Subcutaneous abdominal adipose tissue (tissue), 5 donors: ENCODE measurements around the gene AFP.

Source experiments
- H3K27ac ChIP-seq: one replicate; pipeline ENCODE4 v1.7.0; 2013; ENCODE audit warnings: low read depth, mild to moderate bottlenecking, inconsistent platforms, low read length, moderate library complexity
- H3K27me3 ChIP-seq, 5 donors: one replicate each; pipeline ENCODE4 v1.7.0; 2013; ENCODE audit warnings: low read length in 5 of 5, inconsistent platforms in 1 of 5; ENCODE audit not compliant: control insufficient read depth in 5 of 5, insufficient read depth in 4 of 5
- H3K36me3 ChIP-seq, 5 donors: one replicate each; pipeline ENCODE4 v1.7.0; 2013; ENCODE audit warnings: low read length in 5 of 5; ENCODE audit not compliant: control insufficient read depth in 5 of 5, insufficient read depth in 5 of 5
- H3K4me1 ChIP-seq, 5 donors: one replicate each; pipeline ENCODE4 v1.7.0; 2013; ENCODE audit warnings: low read length in 5 of 5, mild to moderate bottlenecking in 3 of 5, moderate library complexity in 1 of 5; ENCODE audit not compliant: control insufficient read depth in 5 of 5, insufficient read depth in 5 of 5
- H3K4me3 ChIP-seq, 5 donors: one replicate each; pipeline ENCODE4 v1.7.0; 2013; ENCODE audit warnings: low read length in 5 of 5, low read depth in 1 of 5
- H3K9ac ChIP-seq, 5 donors: one replicate each; pipeline ENCODE4 v1.7.0; 2013; ENCODE audit warnings: low read length in 5 of 5, mild to moderate bottlenecking in 4 of 5, moderate library complexity in 3 of 5
- H3K9me3 ChIP-seq, 5 donors: one replicate each; pipeline ENCODE4 v1.7.0; 2013; ENCODE audit warnings: low read length in 5 of 5; ENCODE audit not compliant: control insufficient read depth in 5 of 5
- donor health status: healthy.
- donor health status: healthy.
- donor health status: healthy.
- donor health status: healthy.
- donor health status: healthy.

Gene AFP

GRCh38 chr4:73413294-73413755 is 22.7 kb upstream of the AFP start:
- Histone ChIP-seq H3K4me3 (no peak overlapping the region), H3K27ac (no peak overlapping the region), H3K27me3 (no peaks in the 10 kb centered on the region), H3K36me3 (no peaks in the 10 kb centered on the region), H3K9me3 (no peaks in the 10 kb centered on the region), H3K4me1 (no peaks in the 10 kb centered on the region), H3K9ac (no peak overlapping the region)

GRCh38 chr4:73414936-73415271 is 21.1 kb upstream of the AFP start:
- no peaks in the 10 kb centered on the region for H3K4me1 ChIP-seq
- H3K36me3 ChIP-seq = peaks cover 0 to 3% (median 0%) of the 10 kb centered on the region in 5 donors
- H3K4me3 ChIP-seq = no peak overlapping the region
- H3K27ac ChIP-seq = no peak overlapping the region
- no peaks in the 10 kb centered on the region for H3K9me3 ChIP-seq
- no peak overlapping the region for H3K9ac ChIP-seq
- no peaks in the 10 kb centered on the region for H3K27me3 ChIP-seq

- no peak overlapping the region for H3K27ac ChIP-seq
- H3K36me3 ChIP-seq = peaks cover 0 to 3% (median 0%) of the 10 kb centered on the region in 5 donors
- H3K9ac ChIP-seq = no peak overlapping the region
- H3K9me3 ChIP-seq = no peaks in the 10 kb centered on the region
- no peaks in the 10 kb centered on the region for H3K27me3 ChIP-seq
- H3K4me3 ChIP-seq = no peak overlapping the region
- no peaks in the 10 kb centered on the region for H3K4me1 ChIP-seq
These were observed 20.2 kb upstream of the AFP start for GRCh38 chr4:73415807-73416238.

- Histone ChIP-seq H3K9me3 (no peaks in the 10 kb centered on the region), H3K27ac (no peak overlapping the region), H3K4me3 (no peak overlapping the region), H3K36me3 (peaks cover 0 to 3% (median 0%) of the 10 kb centered on the region in 5 donors), H3K4me1 (no peaks in the 10 kb centered on the region), H3K27me3 (no peaks in the 10 kb centered on the region), H3K9ac (no peak overlapping the region)
These were observed 19.5 kb upstream of the AFP start for GRCh38 chr4:73416423-73417087.

GRCh38 chr4:73417342-73417741 is 18.7 kb upstream of the AFP start:
- H3K27ac ChIP-seq = no peak overlapping the region
- H3K36me3 ChIP-seq = peaks cover 0 to 3% (median 0%) of the 10 kb centered on the region in 5 donors

GRCh38 chr4:73417973-73418372 is 18.0 kb upstream of the AFP start:
- Histone ChIP-seq H3K36me3 (peaks cover 0 to 3% (median 0%) of the 10 kb centered on the region in 5 donors), H3K27ac (no peak overlapping the region), H3K4me3 (no peak overlapping the region), H3K4me1 (no peaks in the 10 kb centered on the region), H3K9me3 (no peaks in the 10 kb centered on the region), H3K27me3 (no peaks in the 10 kb centered on the region), H3K9ac (no peak overlapping the region)

More at GRCh38 chr4:73417342-73417741, 18.7 kb upstream of the AFP start:
- H3K4me1 ChIP-seq = no peaks in the 10 kb centered on the region
- no peak overlapping the region for H3K9ac ChIP-seq
- no peaks in the 10 kb centered on the region for H3K27me3 ChIP-seq
- H3K9me3 ChIP-seq = no peaks in the 10 kb centered on the region
- H3K4me3 ChIP-seq = no peak overlapping the region

- H3K27ac ChIP-seq = no peak overlapping the region
- no peaks in the 10 kb centered on the region for H3K4me1 ChIP-seq
- H3K9ac ChIP-seq = no peak overlapping the region
- peaks cover 0 to 3% (median 0%) of the 10 kb centered on the region in 5 donors for H3K36me3 ChIP-seq
- no peaks in the 10 kb centered on the region for H3K9me3 ChIP-seq
- no peak overlapping the region for H3K4me3 ChIP-seq
- no peaks in the 10 kb centered on the region for H3K27me3 ChIP-seq
These were observed 17.3 kb upstream of the AFP start for GRCh38 chr4:73418677-73419076.

GRCh38 chr4:73419106-73420038 is 16.6 kb upstream of the AFP start:
- Histone ChIP-seq H3K4me3 (no peak overlapping the region), H3K27ac (no peak overlapping the region), H3K9me3 (no peaks in the 10 kb centered on the region)

GRCh38 chr4:73420615-73421014 is 15.4 kb upstream of the AFP start:
- Histone ChIP-seq H3K4me3 (no peak overlapping the region), H3K36me3 (peaks cover 0 to 3% (median 0%) of the 10 kb centered on the region in 5 donors), H3K27me3 (no peaks in the 10 kb centered on the region), H3K4me1 (no peaks in the 10 kb centered on the region), H3K9me3 (no peaks in the 10 kb centered on the region), H3K9ac (no peak overlapping the region), H3K27ac (no peak overlapping the region)

More at GRCh38 chr4:73419106-73420038, 16.6 kb upstream of the AFP start:
- peaks cover 0 to 3% (median 0%) of the 10 kb centered on the region in 5 donors for H3K36me3 ChIP-seq
- H3K27me3 ChIP-seq = no peaks in the 10 kb centered on the region
- H3K4me1 ChIP-seq = no peaks in the 10 kb centered on the region
- H3K9ac ChIP-seq = no peak overlapping the region
